ENCODE data around the gene RUNX1.

RUNX1 gene

DNA sequence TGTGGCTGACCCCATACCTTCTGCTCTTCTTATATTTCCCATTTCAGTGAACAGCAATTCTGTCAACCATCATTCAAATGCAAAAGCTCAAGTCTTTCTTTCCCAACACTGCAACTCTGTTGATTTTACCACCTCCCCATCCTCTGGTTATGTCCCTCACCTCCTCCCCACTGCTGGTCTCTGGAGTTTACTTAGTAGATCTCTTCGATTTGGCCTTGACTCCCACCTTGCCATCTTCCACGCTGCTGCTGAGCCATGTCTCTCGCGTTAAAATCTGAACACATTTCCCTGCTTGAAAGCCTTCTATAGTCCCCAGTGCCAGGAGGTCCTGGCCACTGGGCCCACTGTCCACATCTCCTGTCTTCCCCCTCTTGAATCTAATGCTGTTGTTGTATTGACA, 125.5 kb downstream of the RUNX1 start:
- no peak for DNase-seq (ENCODE audit: low spot score)

GRCh38 chr21:34923202-34923601, 125.9 kb downstream of the RUNX1 start:
- no peak for DNase-seq (ENCODE audit: low spot score)

- DNase-seq (ENCODE audit: low spot score) = no peak
Measured at GRCh38 chr21:34922479-34922878, 126.6 kb downstream of the RUNX1 start.

DNA sequence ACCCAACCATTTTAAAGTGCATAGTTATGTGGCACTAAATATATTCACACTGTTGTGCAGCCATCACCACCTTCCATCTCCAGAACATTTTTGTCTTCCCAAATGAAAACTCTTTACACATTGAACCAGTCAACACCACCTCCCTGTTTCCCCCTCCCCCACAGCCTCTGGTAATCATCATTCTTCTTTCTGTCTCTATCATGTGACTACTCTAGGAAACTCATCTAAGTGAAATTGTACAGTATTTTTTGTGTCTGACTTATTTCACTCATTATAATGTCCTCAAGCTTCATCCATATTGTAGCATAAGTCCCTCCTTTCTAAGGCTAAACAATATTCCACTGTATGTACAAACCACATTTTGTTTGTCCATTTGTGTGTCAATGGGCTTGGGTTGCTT, 128.0 kb downstream of the RUNX1 start:
- DNase-seq (ENCODE audit: low spot score) = no peak

GRCh38 chr21:34919406-34919805, 129.7 kb downstream of the RUNX1 start:
- DNase-seq (ENCODE audit: low spot score) = no peak

DNA sequence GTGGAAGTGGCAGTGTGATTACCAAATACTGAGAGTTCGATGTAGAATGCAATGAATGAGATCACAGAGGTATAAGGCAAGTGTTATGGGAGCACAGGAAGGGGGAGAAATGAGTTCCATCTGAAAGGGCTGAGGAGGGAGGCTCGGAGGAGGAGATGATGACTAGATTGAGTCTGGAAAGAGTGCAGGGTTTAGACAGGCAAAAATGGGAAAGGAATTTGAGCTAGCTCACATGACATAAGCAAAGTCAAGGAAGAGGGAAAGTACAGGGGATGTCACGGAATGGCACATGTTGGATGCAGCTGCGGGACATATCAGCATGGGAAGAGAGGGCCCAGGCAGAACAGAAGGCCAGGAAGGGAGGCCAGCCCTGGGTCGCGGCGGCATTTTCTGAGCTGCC, 132.7 kb downstream of the RUNX1 start:
- DNase-seq (ENCODE audit: low spot score) = no peak

DNA sequence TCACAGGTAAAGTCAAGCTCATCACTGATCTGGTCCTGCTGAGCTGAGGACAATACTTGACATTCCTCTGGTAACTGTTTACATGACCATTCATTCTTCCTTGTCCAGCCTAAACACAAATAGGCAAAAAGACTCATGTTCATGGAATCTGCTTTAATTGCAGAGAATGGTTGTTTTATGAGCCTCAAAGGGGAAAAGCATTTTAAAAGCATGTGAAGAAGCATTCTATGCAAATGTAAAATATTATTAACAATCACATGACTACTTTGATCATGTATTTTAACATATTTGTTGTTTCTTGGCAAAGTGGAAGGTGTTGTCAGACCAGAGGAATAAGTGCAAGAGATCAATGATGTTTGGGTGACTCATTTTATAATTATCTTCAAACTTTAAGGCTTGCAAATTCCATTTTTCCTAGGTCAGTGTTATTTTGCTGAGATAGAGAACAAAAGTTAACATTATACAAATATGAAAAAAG, 133.7 kb downstream of the RUNX1 start:
- DNase-seq (ENCODE audit: low spot score) = no peak

DNA sequence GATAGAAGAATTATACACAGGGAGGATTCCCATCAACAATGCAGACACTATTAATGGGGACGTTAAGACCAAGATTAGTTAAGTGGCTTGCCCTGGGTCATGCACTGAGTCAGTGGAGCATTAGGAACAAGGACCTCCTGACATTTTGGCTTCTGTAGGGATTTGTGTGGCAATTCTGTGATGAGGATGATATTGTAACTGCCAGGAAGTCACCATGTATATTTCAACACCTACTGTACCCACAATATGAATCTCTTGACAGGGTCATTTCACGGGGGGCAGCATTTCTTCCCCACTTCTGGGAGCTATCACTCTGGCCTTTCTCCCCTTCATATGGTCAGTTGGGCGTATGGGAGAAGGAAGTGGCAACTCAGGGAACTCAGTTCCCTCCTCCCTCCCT, 134.9 kb downstream of the RUNX1 start:
- no peak for DNase-seq (ENCODE audit: low spot score)

DNA sequence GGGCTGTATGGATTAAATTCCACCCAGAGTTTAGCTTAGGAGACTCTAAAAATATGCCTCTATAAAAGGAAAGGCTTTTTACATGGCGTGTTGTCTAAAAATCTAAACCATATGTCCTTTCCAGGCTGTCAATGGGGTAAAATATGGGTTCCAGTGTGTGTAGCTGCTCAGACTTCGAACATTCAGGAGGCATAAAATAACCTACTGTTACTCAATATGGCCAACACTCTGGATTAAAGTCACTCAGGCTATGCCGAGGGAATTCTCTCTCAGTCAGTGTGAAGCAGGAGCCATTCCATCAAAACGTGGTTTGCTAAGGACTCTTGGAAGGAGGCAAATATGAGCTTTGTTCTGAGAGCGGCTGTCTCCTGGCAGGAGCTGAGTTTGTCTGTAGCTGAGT, 135.3 kb downstream of the RUNX1 start:
- no peak for DNase-seq (ENCODE audit: low spot score)

- DNase-seq (ENCODE audit: low spot score) = no peak
Measured at GRCh38 chr21:34912022-34912945, 136.8 kb downstream of the RUNX1 start.

- no peak for DNase-seq (ENCODE audit: low spot score)
Measured at GRCh38 chr21:34911360-34911759, 137.7 kb downstream of the RUNX1 start.

- no peak for DNase-seq (ENCODE audit: low spot score)
Measured at GRCh38 chr21:34910396-34910795, 138.7 kb downstream of the RUNX1 start.

- DNase-seq (ENCODE audit: low spot score) = no peak
Measured at GRCh38 chr21:34909492-34910292, 139.4 kb downstream of the RUNX1 start.

GRCh38 chr21:34908419-34909055, 140.6 kb downstream of the RUNX1 start:
- no peak for DNase-seq (ENCODE audit: low spot score)

DNA sequence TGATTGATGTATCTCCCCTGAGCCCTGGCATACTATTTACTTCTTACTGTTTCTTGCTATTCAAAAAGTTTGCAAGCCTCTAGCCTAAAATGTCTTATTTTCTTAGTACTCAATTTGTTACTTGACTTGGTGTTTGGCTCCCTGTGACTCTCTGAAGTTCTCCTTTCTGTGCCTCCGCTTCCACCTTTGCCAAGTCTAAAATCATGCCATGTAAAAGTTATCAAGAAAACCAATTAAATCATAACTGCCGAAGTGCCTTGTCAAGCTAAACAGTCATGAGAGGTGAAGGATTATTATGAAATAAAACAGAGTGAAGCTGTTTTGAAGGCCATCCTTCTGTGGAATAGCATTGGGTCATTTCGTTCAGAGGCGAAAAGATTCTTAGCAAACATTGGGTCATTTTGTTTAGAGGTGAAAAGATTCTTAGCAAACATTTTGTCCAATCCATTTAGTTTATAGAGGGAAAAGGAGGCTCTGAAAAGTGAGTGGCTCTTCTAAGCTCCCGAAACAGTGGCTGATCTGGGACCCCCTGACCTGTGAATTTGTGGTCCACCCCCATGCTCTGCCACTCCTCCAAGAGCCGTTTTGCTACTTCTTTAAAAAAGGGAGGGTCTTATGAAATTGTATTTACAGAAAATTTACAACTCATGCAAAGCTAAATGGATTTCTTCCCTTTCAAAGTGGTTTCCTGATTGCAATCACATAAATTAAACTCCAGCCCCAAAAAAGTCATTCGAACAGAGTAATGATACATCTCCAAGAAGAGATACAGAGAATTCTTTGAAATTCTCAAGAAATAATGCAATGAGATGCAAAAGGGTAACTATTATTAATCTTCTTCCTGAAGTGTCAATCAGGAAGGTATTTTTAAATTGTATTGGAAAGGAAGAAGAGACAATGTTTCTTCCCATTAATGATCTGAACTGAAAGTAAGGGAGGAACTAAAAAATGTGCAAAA, 141.4 kb downstream of the RUNX1 start:
- DNase-seq (ENCODE audit: low spot score) = no peak

GRCh38 chr21:34906401-34906800, 142.7 kb downstream of the RUNX1 start:
- DNase-seq (ENCODE audit: low spot score) = no peak

DNA sequence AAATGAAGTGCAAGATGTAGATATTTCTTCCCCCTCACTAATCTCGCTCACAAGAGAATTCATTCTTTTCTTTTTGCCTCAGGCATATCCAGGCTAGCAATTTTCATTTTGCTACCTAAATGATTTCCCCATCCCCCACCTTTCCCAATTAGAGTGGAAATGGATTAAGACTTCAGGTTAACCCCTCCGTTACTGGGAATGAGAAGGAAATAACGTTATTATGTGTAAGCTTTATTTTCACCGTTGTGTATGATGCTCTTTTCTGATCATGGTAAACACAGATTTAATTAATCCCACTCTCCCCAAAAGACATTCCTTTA, 143.9 kb downstream of the RUNX1 start:
- no peak for DNase-seq (ENCODE audit: low spot score)

DNA sequence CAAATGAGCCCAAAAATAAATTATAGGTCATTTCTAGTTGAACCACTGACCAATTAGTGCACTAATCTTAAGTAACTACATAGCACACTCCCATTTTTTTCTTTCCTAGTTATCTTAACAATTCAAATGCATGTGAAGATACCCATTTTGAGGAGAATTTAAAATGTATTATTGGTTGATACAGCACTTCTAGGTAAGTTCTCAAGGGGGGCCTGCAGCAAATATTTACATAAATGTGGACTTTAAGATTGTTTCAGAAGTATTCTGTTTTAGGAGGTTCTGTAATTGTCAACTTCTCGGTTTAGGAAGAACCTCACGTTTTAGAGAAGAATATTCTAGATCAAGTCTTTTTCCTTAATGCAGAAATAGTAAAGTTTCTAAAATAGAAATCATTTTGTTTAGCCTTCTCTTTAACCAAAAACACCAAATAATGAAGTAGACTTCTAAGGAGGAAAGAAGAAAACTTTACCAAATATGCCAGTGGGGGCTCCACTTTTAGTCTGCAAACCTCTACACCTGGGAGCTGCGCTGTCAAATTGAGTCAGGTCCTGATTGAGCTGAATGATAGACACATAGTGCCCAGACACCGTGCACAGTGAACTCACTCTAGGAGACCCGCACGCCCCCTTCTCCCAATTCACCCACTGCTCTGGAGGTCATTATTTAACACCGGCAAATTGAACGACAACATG, 144.4 kb downstream of the RUNX1 start:
- no peak for DNase-seq (ENCODE audit: low spot score)

GRCh38 chr21:34900376-34900775, 148.7 kb downstream of the RUNX1 start:
- no peak for DNase-seq (ENCODE audit: low spot score)

GRCh38 chr21:34899760-34900159, 149.3 kb downstream of the RUNX1 start:
- DNase-seq (ENCODE audit: low spot score) = no peak

DNA sequence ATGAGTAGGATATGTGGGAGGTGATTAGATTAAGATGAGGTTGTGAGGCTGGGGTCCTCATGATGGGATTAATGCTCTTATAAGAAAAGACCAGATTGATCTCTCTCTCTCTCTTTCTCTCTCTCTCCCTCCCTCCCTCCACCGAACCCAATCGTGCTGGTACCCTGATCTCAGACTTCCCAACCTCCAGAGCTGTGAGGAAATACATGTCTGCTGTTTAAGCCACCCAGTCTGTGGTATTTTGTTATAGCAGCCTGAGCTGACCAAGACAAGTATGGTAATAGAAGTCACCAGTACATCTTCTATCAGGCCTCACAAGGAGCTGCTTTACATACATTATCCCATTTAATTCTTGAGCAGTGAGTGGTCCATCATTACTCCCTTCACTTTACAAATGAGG, 149.8 kb downstream of the RUNX1 start:
- DNase-seq (ENCODE audit: low spot score) = no peak

Measured in D341Med (cell line).